C4-2B (cell line): ENCODE measurements around the gene UBE2D1.

Source experiments
- CTCF ChIP-seq: fragments of 450-650 bp; conservative IDR thresholded peaks from 2 replicates; pipeline ENCODE4 v1.5.1; 2017; ENCODE audit warnings: mild to moderate bottlenecking
- ZFX ChIP-seq: fragments of 450-650 bp; IDR thresholded peaks from 2 replicates; pipeline ENCODE4 v1.6.1; 2017

- TF ChIP-seq CTCF (peak; percentile 8; the same call in 1 of the 2 replicates), ZFX (no peak)
Observed at GRCh38 chr10:58319599-58319998, 15.2 kb upstream of the UBE2D1 start.
